Measurements from ENCODE around the gene LRRTM4.

DNA sequence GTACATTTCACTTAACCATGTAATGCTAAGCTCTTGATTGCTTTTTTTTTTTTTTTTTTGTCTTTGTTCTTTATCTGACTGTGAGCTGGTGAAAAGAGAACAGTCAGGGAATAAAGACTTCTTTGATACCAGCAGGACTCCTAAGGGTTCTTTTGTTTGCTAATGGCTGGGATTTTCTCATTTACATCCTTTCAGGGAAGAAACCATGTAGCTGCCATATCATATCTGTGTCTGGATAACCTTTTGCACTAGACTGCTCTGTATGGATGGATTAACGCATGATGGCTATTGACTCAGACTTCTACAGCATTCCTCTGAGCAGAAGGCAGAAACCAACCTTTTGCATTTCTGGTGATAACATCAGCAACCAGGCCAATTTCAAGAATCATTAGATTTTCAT, 504.0 kb downstream of the LRRTM4 start:
- TF ChIP-seq TAF1 (IDR thresholded peaks at IDR 0.05; ENCODE audit: borderline replicate concordance, insufficient read depth, low read length) (peak; percentile 47; the same call in 1 of the 2 replicates), REST (IDR thresholded peaks at IDR 0.05; ENCODE audit: insufficient read depth in 1 of 2, low read depth in 2 of 2, low read length in 2 of 2) (no peak)
